Adrenal gland (tissue), 12 donors: Measurements from ENCODE around the gene GRID1. TPM values are rescaled to one million over a fixed set of nuclear protein-coding genes. Genes with fewer than 3 reads are reported as not detected.

Experiments
- DNase-seq, 7 donors: peaks; one replicate each; pipeline ENCODE4 v3.0.0-alpha.2; 2019 to 2020
- H3K27ac ChIP-seq, 5 donors: fragments of 200-600 bp; sonication (generic) in 4 of 5; 1 replicate in 3 of 5; 2 replicates in 2 of 5; pipeline versions ENCODE4 v1.5.1 to v1.8.0; 2016 to 2020; ENCODE audit warnings: mild to moderate bottlenecking in 1 of 5
- H3K27me3 ChIP-seq: fragments of 200-600 bp; 2 replicates; pipeline ENCODE4 v1.8.0; 2021
- H3K36me3 ChIP-seq, 2 donors: fragments of 200-600 bp; replicated peaks in 1 of 2; 1 replicate in 1 of 2; 2 replicates in 1 of 2; pipeline versions ENCODE4 v1.5.1 to v1.8.0; 2018 to 2022
- H3K4me1 ChIP-seq, 2 donors: fragments of 200-600 bp; replicated peaks in 1 of 2; 1 replicate in 1 of 2; 2 replicates in 1 of 2; pipeline versions ENCODE4 v1.5.1 to v1.8.0; 2018 to 2021
- H3K4me3 ChIP-seq, 4 donors: fragments of 200-600 bp; sonication (generic) in 3 of 4; one replicate each; pipeline ENCODE4 v1.5.1; 2016 to 2018
- H3K9me3 ChIP-seq, 3 donors: fragments of 200-600 bp; sonication (generic) in 1 of 3; replicated peaks in 1 of 3; 1 replicate in 2 of 3; 2 replicates in 1 of 3; pipeline versions ENCODE4 v1.5.1 to v1.8.0; 2016 to 2021
- POLR2A ChIP-seq, 2 donors: fragments of 450-650 bp; IDR thresholded peaks; one replicate each; pipeline ENCODE4 v1.6.1; 2017; ENCODE audit warnings: antibody characterized with exemption in 2 of 2, mild to moderate bottlenecking in 2 of 2, moderate library complexity in 1 of 2
- WGBS, 4 donors: extraction: QIAGEN DNeasy Blood & Tissue Kit in 2 of 4; methylation state at CpG; one replicate each; pipeline versions ENCODE4 v1.1.5 to v1.1.7; 2013 to 2017; 5-methylcytosine and 5-hydroxymethylcytosine counted together
- intact Hi-C, 2 donors: fragments of 100-400 bp; cut with DNase I; formaldehyde crosslinking; loops; one replicate each; pipeline versions ENCODE4 v1.14.1 to v1.15.0; 2022 to 2023
- polyA plus RNA-seq, 3 donors: library from polyadenylated mRNA; stranded (reverse); fragments of 200-250 nt in 2 of 3; fragments of 350-450 nt in 1 of 3; fragmentation: Illumina TruSeq in 1 of 3; extraction: RNeasy Lipid Tissue Mini Kit (QIAGEN cat#74804) in 1 of 3; gene quantifications; one replicate each; pipeline ENCODE4 v1.2.3, GENCODE V29; 2013 to 2014
- total RNA-seq, 9 donors: library from RNA; depleted of rRNA in 4 of 9; stranded (reverse); fragments of >200 nt in 4 of 9; fragments of 120-200 nt in 1 of 9; fragmentation: NEBNext Ultra II Directional in 1 of 9; extraction: Animal tissue kit (Norgen Biotek cat#: 25700) in 1 of 9; gene quantifications; one replicate each; pipeline versions ENCODE4 v1.1.0 to v1.2.4, GENCODE V29; 2013 to 2023
- TF ChIP-seq, protein P1 (sequence below), 6 experiments: fragments of 450-650 bp in 4 of 6; fragments of 200-600 bp in 2 of 6; sonication (generic) in 1 of 6; IDR thresholded peaks; 1 replicate in 5 of 6; 2 replicates in 1 of 6; pipeline versions ENCODE4 v1.5.1 to v1.8.0; 2016 to 2021; ENCODE audit warnings: antibody characterized with exemption in 6 of 6, mild to moderate bottlenecking in 2 of 6, moderate library complexity in 1 of 6
- donor health status: healthy with polysubstance abuse.
- donor health status: Bipolar disorder and iron deficiency.
- donor health status: DM: yes; HTN: yes; CAD: no.
- donor health status: DM: no; HTN: no; CAD: no.
- donor health status: DM: no; HTN: no; CAD: no.
- donor health status: DM: yes; HTN: yes; CAD: no.

The GRID1 gene
- total and polyA plus RNA-seq, 12 donors = 2.2 to 8.0 (median 4.1) TPM

DNA sequence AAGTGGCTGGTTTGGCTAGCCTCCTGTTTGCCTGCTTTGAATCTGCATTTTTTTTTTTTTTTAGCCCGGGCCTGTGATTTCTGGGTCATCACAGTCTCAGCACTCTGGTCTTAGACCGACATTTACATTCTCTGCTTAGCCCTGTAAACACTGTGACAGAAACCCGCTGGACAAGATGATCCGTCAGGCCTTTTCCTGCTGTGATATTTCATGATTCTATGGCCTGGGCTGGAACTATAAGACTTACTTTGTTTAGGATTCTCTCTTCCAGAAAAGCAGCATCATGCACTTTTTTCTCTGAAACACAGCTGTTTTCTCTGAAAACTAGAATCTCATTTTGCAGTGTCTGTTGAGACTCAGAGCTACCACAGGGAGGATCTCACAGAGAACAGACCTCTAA lies 705.5 kb downstream of the GRID1 start:
- intact Hi-C loops = no loop called here
- TF ChIP-seq, protein P1, sequence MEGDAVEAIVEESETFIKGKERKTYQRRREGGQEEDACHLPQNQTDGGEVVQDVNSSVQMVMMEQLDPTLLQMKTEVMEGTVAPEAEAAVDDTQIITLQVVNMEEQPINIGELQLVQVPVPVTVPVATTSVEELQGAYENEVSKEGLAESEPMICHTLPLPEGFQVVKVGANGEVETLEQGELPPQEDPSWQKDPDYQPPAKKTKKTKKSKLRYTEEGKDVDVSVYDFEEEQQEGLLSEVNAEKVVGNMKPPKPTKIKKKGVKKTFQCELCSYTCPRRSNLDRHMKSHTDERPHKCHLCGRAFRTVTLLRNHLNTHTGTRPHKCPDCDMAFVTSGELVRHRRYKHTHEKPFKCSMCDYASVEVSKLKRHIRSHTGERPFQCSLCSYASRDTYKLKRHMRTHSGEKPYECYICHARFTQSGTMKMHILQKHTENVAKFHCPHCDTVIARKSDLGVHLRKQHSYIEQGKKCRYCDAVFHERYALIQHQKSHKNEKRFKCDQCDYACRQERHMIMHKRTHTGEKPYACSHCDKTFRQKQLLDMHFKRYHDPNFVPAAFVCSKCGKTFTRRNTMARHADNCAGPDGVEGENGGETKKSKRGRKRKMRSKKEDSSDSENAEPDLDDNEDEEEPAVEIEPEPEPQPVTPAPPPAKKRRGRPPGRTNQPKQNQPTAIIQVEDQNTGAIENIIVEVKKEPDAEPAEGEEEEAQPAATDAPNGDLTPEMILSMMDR (IDR thresholded peaks at IDR 0.05) = no peak
- Histone ChIP-seq H3K27ac (no peak overlapping the region), H3K4me1 (no peaks in the 10 kb centered on the region), H3K4me3 (no peak overlapping the region), H3K9me3 (no peaks in the 10 kb centered on the region), H3K27me3 (no peaks in the 10 kb centered on the region), H3K36me3 (no peaks in the 10 kb centered on the region)
- 52 to 82% (median 68%) methylated on average over 4 of the region's 4 CpGs for WGBS, 4 donors
- no peak for DNase-seq

DNA sequence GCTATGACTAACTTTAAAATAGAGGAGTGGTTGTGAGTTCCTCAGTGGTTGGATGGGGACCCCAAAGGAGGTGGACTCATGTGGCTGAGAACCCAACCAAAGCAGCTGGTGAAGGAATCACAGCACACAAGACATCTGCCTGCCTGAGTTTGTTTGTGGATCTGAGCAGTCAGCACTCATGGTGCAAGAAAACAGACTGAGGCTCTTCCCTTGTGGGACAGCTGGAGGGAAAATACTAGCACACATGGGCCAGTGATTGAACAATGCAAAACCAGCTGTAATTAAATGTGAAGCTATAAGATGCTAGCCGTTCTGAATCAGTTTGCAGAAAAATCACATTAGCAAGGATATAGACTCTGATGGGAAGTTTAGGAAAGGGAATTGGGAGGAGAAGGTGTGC lies 707.3 kb downstream of the GRID1 start:
- TF ChIP-seq, protein P1 (IDR thresholded peaks at IDR 0.05) = no peak
- no peak for TF ChIP-seq POLR2A (IDR thresholded peaks at IDR 0.05)
- Histone ChIP-seq H3K36me3 (no peaks in the 10 kb centered on the region), H3K4me3 (no peak overlapping the region), H3K27me3 (no peaks in the 10 kb centered on the region), H3K4me1 (no peaks in the 10 kb centered on the region), H3K27ac (no peak overlapping the region), H3K9me3 (no peaks in the 10 kb centered on the region)
- DNase-seq = no peak
- 88 to 100% (median 91%) methylated on average over 1 of the region's 1 CpG for WGBS, 4 donors
- intact Hi-C loops = no loop called here

DNA sequence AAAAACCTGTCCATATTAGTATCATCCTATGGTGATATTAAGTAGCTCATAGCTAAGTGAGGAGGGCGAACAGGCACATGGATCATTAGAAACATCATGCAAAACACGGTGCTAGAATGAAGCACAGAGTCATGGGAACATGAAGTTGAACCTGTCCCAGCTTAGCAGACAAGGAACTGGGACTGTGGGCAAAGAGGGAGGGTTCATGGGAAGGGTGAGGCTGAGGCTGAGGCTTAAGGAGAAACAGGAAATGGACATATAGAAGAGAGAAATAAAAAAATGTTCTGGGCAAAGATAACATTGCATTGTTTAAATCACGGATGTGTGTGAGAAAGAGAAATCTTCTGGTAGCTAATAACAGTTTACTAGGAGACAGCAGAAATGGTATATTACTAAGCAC lies 708.1 kb downstream of the GRID1 start:
- TF ChIP-seq, protein P1 (IDR thresholded peaks at IDR 0.05) = no peak
- no peak for TF ChIP-seq POLR2A (IDR thresholded peaks at IDR 0.05)
- Histone ChIP-seq H3K4me3 (no peak overlapping the region), H3K27ac (no peak overlapping the region), H3K9me3 (no peaks in the 10 kb centered on the region), H3K36me3 (no peaks in the 10 kb centered on the region), H3K27me3 (no peaks in the 10 kb centered on the region), H3K4me1 (no peaks in the 10 kb centered on the region)
- intact Hi-C loops = no loop called here
- 52 to 62% (median 54%) methylated on average over 3 of the region's 3 CpGs for WGBS, 4 donors
- no peak for DNase-seq

DNA sequence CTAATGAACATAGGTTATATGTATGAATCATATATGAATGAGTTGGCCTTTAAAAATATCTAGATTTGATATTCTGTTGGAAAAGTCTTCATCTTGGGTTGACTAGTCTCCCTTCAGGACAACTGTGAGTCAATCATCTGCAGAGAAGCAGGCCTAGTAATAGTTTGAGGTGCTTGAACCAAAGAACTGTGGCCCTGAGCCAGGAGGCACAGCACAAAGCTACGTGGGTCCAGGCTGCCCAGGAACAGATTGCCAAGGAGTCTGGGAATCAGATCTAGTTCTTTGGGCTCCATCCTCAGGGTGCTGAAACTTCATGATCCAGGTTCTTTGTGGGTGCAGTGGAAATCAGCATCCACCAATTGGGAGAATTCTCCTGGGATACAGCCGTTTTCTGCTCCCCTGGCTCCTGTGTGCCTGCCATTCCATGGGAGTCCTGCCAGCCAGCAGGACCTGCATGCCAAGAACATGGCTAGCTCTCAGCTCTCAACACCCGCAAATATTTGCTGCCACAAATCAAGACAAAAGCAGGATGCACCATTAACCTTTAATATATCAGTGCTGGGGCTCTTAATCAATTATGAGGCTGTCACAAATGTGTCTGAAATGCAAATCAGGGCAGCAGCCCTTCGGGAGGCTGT lies 709.0 kb downstream of the GRID1 start:
- H3K4me3 ChIP-seq = no peak overlapping the region
- H3K4me1 ChIP-seq = no peaks in the 10 kb centered on the region
- H3K36me3 ChIP-seq = no peaks in the 10 kb centered on the region
- H3K27ac ChIP-seq = no peak overlapping the region
- TF ChIP-seq, protein P1 (IDR thresholded peaks at IDR 0.05) = no peak
- no peak for TF ChIP-seq POLR2A (IDR thresholded peaks at IDR 0.05)
- DNase-seq = no peak
- H3K27me3 ChIP-seq = no peaks in the 10 kb centered on the region
- intact Hi-C loops = no loop called here
- H3K9me3 ChIP-seq = no peaks in the 10 kb centered on the region
- 65 to 68% (median 66%) methylated on average over 3 to 4 of the region's 4 CpGs for WGBS, 4 donors
